H1 (cell line): ENCODE measurements around the gene RNF208.

Experiments
- CBX5 ChIP-seq: fragments of 300-800, 300-1000 bp; sonication (generic); IDR thresholded peaks from 2 replicates; pipeline ENCODE4 v1.7.1; 2016; ENCODE audit warnings: antibody characterized with exemption, low read length, low read depth
- EZH2 ChIP-seq: fragments of 200-600 bp; sonication (generic); IDR thresholded peaks from 2 replicates; pipeline ENCODE4 v1.7.1; 2012; ENCODE audit warnings: low read depth, mild to moderate bottlenecking, moderate library complexity, low read length, inconsistent platforms; ENCODE audit not compliant: severe bottlenecking
- GABPA ChIP-seq: IDR thresholded peaks from 2 replicates; pipeline ENCODE4 v1.6.1; 2011; ENCODE audit warnings: mild to moderate bottlenecking, low read length, moderate library complexity, borderline replicate concordance; ENCODE audit not compliant: insufficient read depth
- HDAC2 ChIP-seq, 2 experiments: fragments of 300-600 bp in 1 of 2; sonication (generic) in 1 of 2; IDR thresholded peaks; 2 replicates each; pipeline ENCODE4 v1.6.1; 2011 to 2012; ENCODE audit warnings: low read depth in 2 of 2, low read length in 2 of 2, mild to moderate bottlenecking in 2 of 2, moderate library complexity in 2 of 2, borderline replicate concordance in 1 of 2, inconsistent platforms in 1 of 2
- JUND ChIP-seq: IDR thresholded peaks from 2 replicates; pipeline ENCODE4 v1.6.1; 2011; ENCODE audit warnings: mild to moderate bottlenecking, improper control_type of control experiment, low read length
- TF ChIP-seq, protein P1 (sequence below), 3 experiments: IDR thresholded peaks; 1 replicate in 2 of 3; 2 replicates in 1 of 3; pipeline versions ENCODE4 v1.5.1 to v1.6.1; 2011; ENCODE audit warnings: low read length in 3 of 3, mild to moderate bottlenecking in 3 of 3, inconsistent platforms in 2 of 3, low read depth in 1 of 3, moderate library complexity in 1 of 3; ENCODE audit not compliant: insufficient read depth in 1 of 3; ENCODE audit errors: control extremely low read depth in 1 of 3
- TF ChIP-seq, protein P2 (sequence below): IDR thresholded peaks from 2 replicates; pipeline ENCODE4 v1.6.1; 2012; ENCODE audit warnings: inconsistent platforms

DNA sequence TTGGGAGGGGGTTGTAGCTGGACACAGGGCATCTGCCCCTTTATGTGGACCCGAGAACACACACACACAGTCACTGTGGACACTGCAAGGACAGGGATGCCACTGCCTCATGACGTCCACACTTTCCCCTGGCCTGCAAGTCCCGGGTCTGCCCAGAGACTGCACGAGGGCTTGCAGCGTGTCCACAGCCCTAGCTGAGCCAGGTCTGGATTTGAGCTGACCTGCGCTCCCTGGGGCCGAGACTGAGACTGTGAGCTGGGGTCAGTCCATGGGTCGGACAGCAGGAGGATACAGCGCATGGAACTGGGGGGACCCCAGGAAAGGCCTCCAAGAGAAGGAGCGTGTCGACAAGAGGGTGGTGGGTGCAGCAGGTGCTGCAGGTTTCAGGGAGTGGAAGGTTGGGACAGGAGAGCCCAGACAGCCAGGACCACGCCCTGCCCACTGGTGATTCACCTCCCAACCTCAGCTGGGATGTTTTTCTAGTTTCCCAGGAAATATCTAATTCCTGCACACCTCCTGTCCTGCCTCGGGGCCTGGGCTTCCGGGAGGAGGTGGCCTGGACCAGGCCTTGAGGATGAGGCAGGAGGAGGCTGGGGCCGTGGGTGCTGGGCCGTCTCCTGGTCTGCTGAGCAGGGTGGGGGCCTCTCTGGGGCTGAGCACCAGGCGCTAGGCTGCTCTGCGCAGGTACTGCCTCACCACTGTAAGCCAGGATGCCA lies 4.5 kb upstream of the RNF208 start:
- TF ChIP-seq GABPA (no peak), EZH2 (no peak), CBX5 (no peak), HDAC2 (IDR thresholded peaks at IDR 0.05; ENCODE audit: borderline replicate concordance in 1 of 2, low read depth in 2 of 2, low read length in 2 of 2) (no peak), JUND (no peak)
- TF ChIP-seq, protein P1, sequence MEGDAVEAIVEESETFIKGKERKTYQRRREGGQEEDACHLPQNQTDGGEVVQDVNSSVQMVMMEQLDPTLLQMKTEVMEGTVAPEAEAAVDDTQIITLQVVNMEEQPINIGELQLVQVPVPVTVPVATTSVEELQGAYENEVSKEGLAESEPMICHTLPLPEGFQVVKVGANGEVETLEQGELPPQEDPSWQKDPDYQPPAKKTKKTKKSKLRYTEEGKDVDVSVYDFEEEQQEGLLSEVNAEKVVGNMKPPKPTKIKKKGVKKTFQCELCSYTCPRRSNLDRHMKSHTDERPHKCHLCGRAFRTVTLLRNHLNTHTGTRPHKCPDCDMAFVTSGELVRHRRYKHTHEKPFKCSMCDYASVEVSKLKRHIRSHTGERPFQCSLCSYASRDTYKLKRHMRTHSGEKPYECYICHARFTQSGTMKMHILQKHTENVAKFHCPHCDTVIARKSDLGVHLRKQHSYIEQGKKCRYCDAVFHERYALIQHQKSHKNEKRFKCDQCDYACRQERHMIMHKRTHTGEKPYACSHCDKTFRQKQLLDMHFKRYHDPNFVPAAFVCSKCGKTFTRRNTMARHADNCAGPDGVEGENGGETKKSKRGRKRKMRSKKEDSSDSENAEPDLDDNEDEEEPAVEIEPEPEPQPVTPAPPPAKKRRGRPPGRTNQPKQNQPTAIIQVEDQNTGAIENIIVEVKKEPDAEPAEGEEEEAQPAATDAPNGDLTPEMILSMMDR (IDR thresholded peaks at IDR 0.05; ENCODE audit: control extremely low read depth in 1 of 3, insufficient read depth in 1 of 3, low read depth in 1 of 3, low read length in 3 of 3) = no peak
- TF ChIP-seq, protein P2, sequence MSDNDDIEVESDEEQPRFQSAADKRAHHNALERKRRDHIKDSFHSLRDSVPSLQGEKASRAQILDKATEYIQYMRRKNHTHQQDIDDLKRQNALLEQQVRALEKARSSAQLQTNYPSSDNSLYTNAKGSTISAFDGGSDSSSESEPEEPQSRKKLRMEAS = no peak
